GM19193 (cell line): ENCODE measurements around the gene HMCES.

Source experiments
- POLR2A ChIP-seq: IDR thresholded peaks from 4 replicates; pipeline ENCODE4 v1.6.1; 2011; ENCODE audit not compliant: insufficient read depth, insufficient read length; ENCODE audit errors: extremely low read depth

HMCES gene

GRCh38 chr3:129310111-129311011 is 31.7 kb downstream of the HMCES start:
- TF ChIP-seq POLR2A: no peak

- no peak for TF ChIP-seq POLR2A
Measured at GRCh38 chr3:129311054-129311902, 32.6 kb downstream of the HMCES start.

- TF ChIP-seq POLR2A: no peak
Measured at GRCh38 chr3:129312021-129312639, 33.5 kb downstream of the HMCES start.

GRCh38 chr3:129312671-129313414 is 34.2 kb downstream of the HMCES start:
- TF ChIP-seq POLR2A: no peak

GRCh38 chr3:129313415-129313664 is 34.7 kb downstream of the HMCES start:
- TF ChIP-seq POLR2A: no peak

GRCh38 chr3:129313665-129314385 is 35.2 kb downstream of the HMCES start:
- peak; percentile 62 for TF ChIP-seq POLR2A

- TF ChIP-seq POLR2A: peak; percentile 53
Measured at GRCh38 chr3:129314386-129315222, 35.9 kb downstream of the HMCES start.

- no peak for TF ChIP-seq POLR2A
Measured at GRCh38 chr3:129315223-129315997, 36.7 kb downstream of the HMCES start.

- TF ChIP-seq POLR2A: no peak
Measured at GRCh38 chr3:129315998-129316247, 37.3 kb downstream of the HMCES start.

- peak; percentile 99 for TF ChIP-seq POLR2A
Measured at GRCh38 chr3:129316248-129317013, 37.8 kb downstream of the HMCES start.

GRCh38 chr3:129317014-129317771 is 38.5 kb downstream of the HMCES start:
- TF ChIP-seq POLR2A: no peak

GRCh38 chr3:129317848-129318247 is 39.2 kb downstream of the HMCES start:
- no peak for TF ChIP-seq POLR2A

GRCh38 chr3:129318921-129319320 is 40.3 kb downstream of the HMCES start:
- TF ChIP-seq POLR2A: no peak
